Adrenal gland (tissue), 5 donors: ENCODE data around the gene CIART.

Source experiments
- CTCF ChIP-seq, 6 experiments: fragments of 450-650 bp in 4 of 6; fragments of 200-600 bp in 2 of 6; sonication (generic) in 1 of 6; IDR thresholded peaks; 1 replicate in 5 of 6; 2 replicates in 1 of 6; pipeline versions ENCODE4 v1.5.1 to v1.8.0; 2016 to 2021; ENCODE audit warnings: antibody characterized with exemption in 6 of 6, mild to moderate bottlenecking in 2 of 6, moderate library complexity in 1 of 6
- POLR2A ChIP-seq, 2 donors: fragments of 450-650 bp; IDR thresholded peaks; one replicate each; pipeline ENCODE4 v1.6.1; 2017; ENCODE audit warnings: antibody characterized with exemption in 2 of 2, mild to moderate bottlenecking in 2 of 2, moderate library complexity in 1 of 2
- donor health status: DM: no; HTN: no; CAD: no.

- TF ChIP-seq CTCF (IDR thresholded peaks at IDR 0.05) = no peak
- TF ChIP-seq POLR2A (IDR thresholded peaks at IDR 0.05) = no peak
Measured at GRCh38 chr1:150237746-150238145, 44.6 kb upstream of the CIART start.
